Thyroid gland (tissue), 4 donors: ENCODE measurements around the gene RHOJ. TPM values are rescaled to one million over a fixed set of nuclear protein-coding genes. Genes with fewer than 3 reads are reported as not detected.

Experiments used
- DNase-seq, 2 donors: peaks; one replicate each; pipeline ENCODE4 v3.0.0-alpha.2; 2019
- H3K27ac ChIP-seq, 3 donors: fragments of 200-600 bp; sonication (generic); 1 replicate in 2 of 3; 2 replicates in 1 of 3; pipeline ENCODE4 v1.5.1; 2016 to 2019; ENCODE audit warnings: mild to moderate bottlenecking in 1 of 3, moderate library complexity in 1 of 3
- H3K27me3 ChIP-seq: fragments of 200-600 bp; sonication (generic); one replicate; pipeline ENCODE4 v1.5.1; 2019
- H3K36me3 ChIP-seq, 2 donors: fragments of 200-600 bp; sonication (generic); one replicate each; pipeline ENCODE4 v1.5.1; 2016 to 2019
- H3K4me1 ChIP-seq, 2 donors: fragments of 200-600 bp; sonication (generic); one replicate each; pipeline ENCODE4 v1.5.1; 2017 to 2019
- H3K4me3 ChIP-seq, 3 donors: fragments of 200-600 bp; sonication (generic); replicated peaks in 1 of 3; 1 replicate in 2 of 3; 2 replicates in 1 of 3; pipeline ENCODE4 v1.5.1; 2016; ENCODE audit warnings: mild to moderate bottlenecking in 1 of 3
- H3K9me3 ChIP-seq: fragments of 200-600 bp; sonication (generic); one replicate; pipeline ENCODE4 v1.5.1; 2017
- CTCF ChIP-seq, 6 experiments: fragments of 200-600 bp in 3 of 6; fragments of 450-650 bp in 3 of 6; sonication (generic) in 3 of 6; IDR thresholded peaks; one replicate each; pipeline ENCODE4 v1.5.1; 2016 to 2019; ENCODE audit warnings: antibody characterized with exemption in 6 of 6, mild to moderate bottlenecking in 2 of 6, inconsistent platforms in 1 of 6, moderate library complexity in 1 of 6
- POLR2A ChIP-seq, 2 donors: fragments of 450-650 bp; IDR thresholded peaks; one replicate each; pipeline ENCODE4 v1.6.1; 2017; ENCODE audit warnings: antibody characterized with exemption in 2 of 2, mild to moderate bottlenecking in 2 of 2, moderate library complexity in 1 of 2
- WGBS, 2 donors: methylation state at CpG; one replicate each; pipeline ENCODE4 v1.1.5; 2017; 5-methylcytosine and 5-hydroxymethylcytosine counted together
- intact Hi-C: fragments of 100-400 bp; cut with DNase I; formaldehyde crosslinking; loops from one replicate; pipeline ENCODE4 v1.15.1; 2023
- total RNA-seq, 4 donors: library from RNA; depleted of rRNA; stranded (reverse); fragments of >200 nt; gene quantifications; one replicate each; pipeline ENCODE4 v1.2.3, GENCODE V29; 2016

RHOJ gene
- total RNA-seq, 4 donors from 2014 or later = 10.3 to 23.0 (median 15.4) TPM

- H3K9me3 ChIP-seq = no peaks in the 10 kb centered on the region
- DNase-seq = no peak
- 83 to 84% methylated on average over 2 of the region's 2 CpGs for WGBS, 2 donors
- H3K27ac ChIP-seq = no peak overlapping the region
- no peak overlapping the region for H3K4me3 ChIP-seq
- no peaks in the 10 kb centered on the region for H3K4me1 ChIP-seq
- intact Hi-C loops = no loop called here
- H3K27me3 ChIP-seq = no peaks in the 10 kb centered on the region
- no peaks in the 10 kb centered on the region for H3K36me3 ChIP-seq
- TF ChIP-seq CTCF (IDR thresholded peaks at IDR 0.05) = no peak
- no peak for TF ChIP-seq POLR2A (IDR thresholded peaks at IDR 0.05)
Measured at GRCh38 chr14:63228217-63228616, 24.0 kb downstream of the RHOJ start.

- Histone ChIP-seq H3K27me3 (no peaks in the 10 kb centered on the region), H3K4me3 (no peak overlapping the region), H3K4me1 (no peaks in the 10 kb centered on the region), H3K36me3 (no peaks in the 10 kb centered on the region), H3K27ac (no peak overlapping the region), H3K9me3 (no peaks in the 10 kb centered on the region)
- DNase-seq = no peak
- TF ChIP-seq POLR2A (IDR thresholded peaks at IDR 0.05) (no peak), CTCF (IDR thresholded peaks at IDR 0.05) (no peak)
- 82 to 87% methylated on average over 5 of the region's 5 CpGs for WGBS, 2 donors
- intact Hi-C loops = no loop called here
Measured at GRCh38 chr14:63229330-63230059, 25.3 kb downstream of the RHOJ start.

DNA sequence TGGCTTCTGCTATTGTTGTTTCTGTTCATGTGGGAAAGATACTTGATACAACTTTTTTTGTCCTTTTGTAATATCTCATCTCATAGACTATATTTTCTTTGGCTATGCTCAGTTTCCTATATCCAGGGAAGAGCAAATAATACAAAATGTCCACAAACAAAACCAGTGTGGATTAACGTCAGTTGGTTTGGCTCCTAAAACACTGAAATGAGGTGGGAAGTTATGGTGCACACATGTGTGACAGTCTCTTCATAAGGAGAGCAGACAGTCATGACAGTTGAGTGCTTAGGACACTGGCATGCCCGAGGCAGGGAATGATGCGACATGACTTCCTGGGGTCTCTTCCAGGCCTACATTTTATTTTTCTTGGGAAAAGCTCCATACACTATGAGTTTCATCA lies 27.5 kb downstream of the RHOJ start:
- no peaks in the 10 kb centered on the region for H3K4me1 ChIP-seq
- WGBS, 2 donors = 74 to 76% methylated on average over 3 of the region's 3 CpGs

DNA sequence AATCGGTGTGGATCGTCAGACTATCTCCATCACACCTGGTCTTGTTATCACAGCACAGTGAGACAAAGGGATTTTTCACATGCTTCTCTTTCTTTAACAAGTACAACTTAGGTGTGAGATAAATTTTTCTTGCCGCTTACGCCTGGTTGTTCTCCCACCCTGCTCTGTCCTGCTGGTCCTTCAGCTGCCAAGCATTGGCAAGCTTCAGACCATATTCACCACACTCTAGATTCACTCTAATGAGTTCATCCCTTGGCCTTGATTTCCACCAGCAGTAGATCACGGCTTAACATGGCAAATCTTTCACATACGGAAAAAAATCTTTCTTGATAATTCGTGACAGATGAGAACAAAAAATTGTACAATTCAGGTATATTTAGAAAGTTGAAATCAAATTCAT lies 33.5 kb downstream of the RHOJ start:
- Histone ChIP-seq H3K27me3 (no peaks in the 10 kb centered on the region), H3K36me3 (no peaks in the 10 kb centered on the region), H3K4me3 (no peak overlapping the region), H3K4me1 (no peaks in the 10 kb centered on the region), H3K27ac (no peak overlapping the region), H3K9me3 (no peaks in the 10 kb centered on the region)
- 97 to 98% methylated on average over 7 of the region's 7 CpGs for WGBS, 2 donors
- intact Hi-C loops = no loop called here
- DNase-seq = no peak
- no peak for TF ChIP-seq POLR2A (IDR thresholded peaks at IDR 0.05)
- no peak for TF ChIP-seq CTCF (IDR thresholded peaks at IDR 0.05)

More for the DNA sequence above, 27.5 kb downstream of the RHOJ start:
- no peak for DNase-seq
- Histone ChIP-seq H3K27ac (no peak overlapping the region), H3K9me3 (no peaks in the 10 kb centered on the region), H3K36me3 (no peaks in the 10 kb centered on the region), H3K27me3 (no peaks in the 10 kb centered on the region), H3K4me3 (no peak overlapping the region)
- no peak for TF ChIP-seq POLR2A (IDR thresholded peaks at IDR 0.05)
- no peak for TF ChIP-seq CTCF (IDR thresholded peaks at IDR 0.05)
- intact Hi-C loops = no loop called here

- H3K4me1 ChIP-seq = no peaks in the 10 kb centered on the region
- H3K4me3 ChIP-seq = no peak overlapping the region
- H3K36me3 ChIP-seq = no peaks in the 10 kb centered on the region
- intact Hi-C loops = no loop called here
- WGBS, 2 donors = 82 to 85% methylated on average over 2 of the region's 2 CpGs
- no peaks in the 10 kb centered on the region for H3K9me3 ChIP-seq
- TF ChIP-seq POLR2A (IDR thresholded peaks at IDR 0.05) = no peak
- no peak for TF ChIP-seq CTCF (IDR thresholded peaks at IDR 0.05)
- no peak for DNase-seq
- no peaks in the 10 kb centered on the region for H3K27me3 ChIP-seq
- no peak overlapping the region for H3K27ac ChIP-seq
Measured at GRCh38 chr14:63240221-63240620, 36.0 kb downstream of the RHOJ start.
